ENCODE results near the gene PRELID2.
"Not testable (repeated sequence)": the region's sequence is repeated elsewhere in the genome, so short reads cannot be mapped to it uniquely, and the experiment has no call there.

The PRELID2 gene

GRCh38 chr5:145798503-145798902 lies 36.6 kb downstream of the PRELID2 start:
- H4K8ac ChIP-seq (ENCODE audit: low read length); H2BK5ac ChIP-seq (ENCODE audit: low read depth, low read length, poor library complexity, severe bottlenecking); H4K91ac ChIP-seq (ENCODE audit: low read length); DNase-seq; H3K9ac ChIP-seq (ENCODE audit: low read length); H3K4me2 ChIP-seq (ENCODE audit: low read length, poor library complexity, severe bottlenecking); H3K4me1 ChIP-seq (ENCODE audit: control insufficient read depth, insufficient read depth, low read depth, low read length); H3K36me3 ChIP-seq (ENCODE audit: control insufficient read depth in 1 of 2, insufficient read depth in 2 of 2, low read depth in 1 of 2, low read length in 2 of 2); H3K23ac ChIP-seq (ENCODE audit: low read length in 2 of 2); H3K14ac ChIP-seq (ENCODE audit: low read length in 2 of 2); H3K27ac ChIP-seq (ENCODE audit: low read length, poor library complexity, severe bottlenecking); H2AFZ ChIP-seq (ENCODE audit: low read depth, low read length); H2AK5ac ChIP-seq (ENCODE audit: low read length, severe bottlenecking); H2BK15ac ChIP-seq (ENCODE audit: low read depth, poor library complexity, severe bottlenecking); H3K27me3 ChIP-seq (ENCODE audit: control insufficient read depth in 1 of 2, insufficient read depth in 1 of 2, low read length in 2 of 2); H3K18ac ChIP-seq (ENCODE audit: low read depth in 1 of 2, low read length in 2 of 2); H3K4me3 ChIP-seq (ENCODE audit: insufficient read depth in 1 of 2, low read depth in 1 of 2, low read length in 2 of 2); H2BK120ac ChIP-seq (ENCODE audit: low read depth, low read length); H3K79me1 ChIP-seq (replicated peaks; ENCODE audit: low read length, poor library complexity, severe bottlenecking); H3K4ac ChIP-seq (ENCODE audit: low read depth in 1 of 2, low read length in 2 of 2); H2BK12ac ChIP-seq (ENCODE audit: low read length in 2 of 2); H3K9me3 ChIP-seq (ENCODE audit: control insufficient read depth, low read length): not testable (repeated sequence)

- Histone ChIP-seq H3K18ac (ENCODE audit: low read depth in 1 of 2, low read length in 2 of 2) (peak overlapping the region in 1 of 2 experiments; percentile 37), H2BK15ac (ENCODE audit: low read depth, poor library complexity, severe bottlenecking) (no peak overlapping the region), H3K27me3 (ENCODE audit: control insufficient read depth in 1 of 2, insufficient read depth in 1 of 2, low read length in 2 of 2) (no peaks in the 10 kb centered on the region), H2BK5ac (ENCODE audit: low read depth, low read length, poor library complexity, severe bottlenecking) (no peak overlapping the region), H3K27ac (ENCODE audit: low read length, poor library complexity, severe bottlenecking) (no peak overlapping the region), H2AK5ac (ENCODE audit: low read length, severe bottlenecking) (no peak overlapping the region), H3K4me2 (ENCODE audit: low read length, poor library complexity, severe bottlenecking) (no peak overlapping the region), H3K4ac (ENCODE audit: low read depth in 1 of 2, low read length in 2 of 2) (no peak overlapping the region), H4K91ac (ENCODE audit: low read length) (no peak overlapping the region), H2BK12ac (ENCODE audit: low read length in 2 of 2) (no peak overlapping the region), H3K23ac (ENCODE audit: low read length in 2 of 2) (no peak overlapping the region), H3K4me3 (ENCODE audit: insufficient read depth in 1 of 2, low read depth in 1 of 2, low read length in 2 of 2) (no peak overlapping the region), H3K9ac (ENCODE audit: low read length) (no peak overlapping the region), H3K36me3 (ENCODE audit: control insufficient read depth in 1 of 2, insufficient read depth in 2 of 2, low read depth in 1 of 2, low read length in 2 of 2) (no peaks in the 10 kb centered on the region), H3K9me3 (ENCODE audit: control insufficient read depth, low read length) (no peaks in the 10 kb centered on the region), H3K4me1 (ENCODE audit: control insufficient read depth, insufficient read depth, low read depth, low read length) (no peaks in the 10 kb centered on the region), H3K14ac (ENCODE audit: low read length in 2 of 2) (no peak overlapping the region), H2BK120ac (ENCODE audit: low read depth, low read length) (no peak overlapping the region), H2AFZ (ENCODE audit: low read depth, low read length) (no peak overlapping the region), H3K79me1 (replicated peaks; ENCODE audit: low read length, poor library complexity, severe bottlenecking) (peaks cover 2% of the 10 kb centered on the region), H4K8ac (ENCODE audit: low read length) (no peak overlapping the region)
- peak; percentile 88 for DNase-seq
- 40% methylated on average over 1 of the region's 1 CpG for WGBS
Measured at GRCh38 chr5:145797336-145797735, 37.8 kb downstream of the PRELID2 start.

- DNase-seq = no peak
- Histone ChIP-seq H2BK12ac (ENCODE audit: low read length in 2 of 2) (no peak overlapping the region), H2AFZ (ENCODE audit: low read depth, low read length) (no peak overlapping the region), H3K4me1 (ENCODE audit: control insufficient read depth, insufficient read depth, low read depth, low read length) (no peaks in the 10 kb centered on the region), H2AK5ac (ENCODE audit: low read length, severe bottlenecking) (no peak overlapping the region), H3K23ac (ENCODE audit: low read length in 2 of 2) (no peak overlapping the region), H3K79me1 (replicated peaks; ENCODE audit: low read length, poor library complexity, severe bottlenecking) (peaks cover 2% of the 10 kb centered on the region), H2BK120ac (ENCODE audit: low read depth, low read length) (no peak overlapping the region), H3K4me3 (ENCODE audit: insufficient read depth in 1 of 2, low read depth in 1 of 2, low read length in 2 of 2) (no peak overlapping the region), H3K9me3 (ENCODE audit: control insufficient read depth, low read length) (no peaks in the 10 kb centered on the region), H3K4me2 (ENCODE audit: low read length, poor library complexity, severe bottlenecking) (no peak overlapping the region), H3K36me3 (ENCODE audit: control insufficient read depth in 1 of 2, insufficient read depth in 2 of 2, low read depth in 1 of 2, low read length in 2 of 2) (no peaks in the 10 kb centered on the region), H3K27me3 (ENCODE audit: control insufficient read depth in 1 of 2, insufficient read depth in 1 of 2, low read length in 2 of 2) (no peaks in the 10 kb centered on the region), H4K8ac (ENCODE audit: low read length) (no peak overlapping the region), H4K91ac (ENCODE audit: low read length) (no peak overlapping the region), H3K9ac (ENCODE audit: low read length) (no peak overlapping the region), H3K4ac (ENCODE audit: low read depth in 1 of 2, low read length in 2 of 2) (no peak overlapping the region), H3K27ac (ENCODE audit: low read length, poor library complexity, severe bottlenecking) (no peak overlapping the region), H2BK15ac (ENCODE audit: low read depth, poor library complexity, severe bottlenecking) (no peak overlapping the region), H2BK5ac (ENCODE audit: low read depth, low read length, poor library complexity, severe bottlenecking) (no peak overlapping the region), H3K18ac (ENCODE audit: low read depth in 1 of 2, low read length in 2 of 2) (no peak overlapping the region), H3K14ac (ENCODE audit: low read length in 2 of 2) (no peak overlapping the region)
- WGBS = 100% methylated on average over 1 of the region's 2 CpGs
Measured at GRCh38 chr5:145796318-145796717, 38.8 kb downstream of the PRELID2 start.

- no peak overlapping the region for H3K4ac ChIP-seq (ENCODE audit: low read depth in 1 of 2, low read length in 2 of 2)
Measured at GRCh38 chr5:145793574-145793973, 41.6 kb downstream of the PRELID2 start.

More at GRCh38 chr5:145793574-145793973, 41.6 kb downstream of the PRELID2 start:
- H3K14ac ChIP-seq (ENCODE audit: low read length in 2 of 2) = no peak overlapping the region
- H3K27me3 ChIP-seq (ENCODE audit: control insufficient read depth in 1 of 2, insufficient read depth in 1 of 2, low read length in 2 of 2) = no peaks in the 10 kb centered on the region
- H3K9me3 ChIP-seq (ENCODE audit: control insufficient read depth, low read length) = no peaks in the 10 kb centered on the region
- H2BK120ac ChIP-seq (ENCODE audit: low read depth, low read length) = no peak overlapping the region
- H3K4me1 ChIP-seq (ENCODE audit: control insufficient read depth, insufficient read depth, low read depth, low read length) = no peaks in the 10 kb centered on the region
- H3K4me3 ChIP-seq (ENCODE audit: insufficient read depth in 1 of 2, low read depth in 1 of 2, low read length in 2 of 2) = no peak overlapping the region
- H2AFZ ChIP-seq (ENCODE audit: low read depth, low read length) = no peak overlapping the region
- H3K4me2 ChIP-seq (ENCODE audit: low read length, poor library complexity, severe bottlenecking) = no peak overlapping the region
- H2BK15ac ChIP-seq (ENCODE audit: low read depth, poor library complexity, severe bottlenecking) = no peak overlapping the region
- H2AK5ac ChIP-seq (ENCODE audit: low read length, severe bottlenecking) = no peak overlapping the region
- H4K91ac ChIP-seq (ENCODE audit: low read length) = no peak overlapping the region
- no peaks in the 10 kb centered on the region for H3K79me1 ChIP-seq (replicated peaks; ENCODE audit: low read length, poor library complexity, severe bottlenecking)
- WGBS = 87% methylated on average over 1 of the region's 2 CpGs
- no peak for DNase-seq
- no peak overlapping the region for H3K9ac ChIP-seq (ENCODE audit: low read length)
- H2BK12ac ChIP-seq (ENCODE audit: low read length in 2 of 2) = no peak overlapping the region
- no peak overlapping the region for H4K8ac ChIP-seq (ENCODE audit: low read length)
- no peak overlapping the region for H3K18ac ChIP-seq (ENCODE audit: low read depth in 1 of 2, low read length in 2 of 2)
- no peak overlapping the region for H3K23ac ChIP-seq (ENCODE audit: low read length in 2 of 2)
- no peak overlapping the region for H3K27ac ChIP-seq (ENCODE audit: low read length, poor library complexity, severe bottlenecking)
- H3K36me3 ChIP-seq (ENCODE audit: control insufficient read depth in 1 of 2, insufficient read depth in 2 of 2, low read depth in 1 of 2, low read length in 2 of 2) = no peaks in the 10 kb centered on the region
- H2BK5ac ChIP-seq (ENCODE audit: low read depth, low read length, poor library complexity, severe bottlenecking) = no peak overlapping the region

Measured in mesenchymal stem cell (in vitro differentiated cells and primary cell).